Lower leg skin (tissue), 3 donors: ENCODE results near the gene FRMD6.

ENCODE experiments used
- CTCF ChIP-seq, 3 donors: fragments of 450-650 bp; IDR thresholded peaks; one replicate each; pipeline ENCODE4 v1.5.1; 2016; ENCODE audit warnings: antibody characterized with exemption in 3 of 3, mild to moderate bottlenecking in 3 of 3, moderate library complexity in 2 of 3
- POLR2A ChIP-seq, 2 donors: fragments of 450-650 bp; IDR thresholded peaks; one replicate each; pipeline ENCODE4 v1.6.1; 2016 to 2017; ENCODE audit warnings: antibody characterized with exemption in 2 of 2, mild to moderate bottlenecking in 1 of 2, moderate library complexity in 1 of 2

DNA sequence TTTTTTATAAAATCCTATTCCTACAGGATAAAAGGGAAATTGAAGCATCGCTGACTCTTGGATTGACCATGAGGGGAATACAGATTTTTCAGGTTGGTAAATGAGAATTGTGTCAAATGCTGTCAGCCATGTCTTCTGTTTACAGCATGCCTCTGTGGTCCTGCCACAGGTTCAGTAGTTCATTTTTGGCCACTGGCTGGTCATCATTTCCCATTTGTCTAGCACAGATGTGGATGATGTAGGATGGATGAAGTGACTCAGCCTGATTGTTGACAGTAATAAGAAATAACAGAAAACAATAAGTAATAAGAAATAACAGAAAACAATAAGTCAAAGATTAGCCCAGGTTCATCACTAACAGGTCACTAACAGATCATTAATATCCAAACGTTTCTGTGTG is 59.8 kb downstream of the FRMD6 start:
- TF ChIP-seq CTCF (IDR thresholded peaks at IDR 0.05) (no peak), POLR2A (IDR thresholded peaks at IDR 0.05) (no peak)
